Subcutaneous abdominal adipose tissue (tissue), 5 donors: Measurements from ENCODE around the gene ITCH.
"Not testable (repeated sequence)": the region's sequence is repeated elsewhere in the genome, so short reads cannot be mapped to it uniquely, and the experiment has no call there.

Experiments used
- H3K27ac ChIP-seq: one replicate; pipeline ENCODE4 v1.7.0; 2013; ENCODE audit warnings: low read depth, mild to moderate bottlenecking, inconsistent platforms, low read length, moderate library complexity
- H3K27me3 ChIP-seq, 5 donors: one replicate each; pipeline ENCODE4 v1.7.0; 2013; ENCODE audit warnings: low read length in 5 of 5, inconsistent platforms in 1 of 5; ENCODE audit not compliant: control insufficient read depth in 5 of 5, insufficient read depth in 4 of 5
- H3K36me3 ChIP-seq, 5 donors: one replicate each; pipeline ENCODE4 v1.7.0; 2013; ENCODE audit warnings: low read length in 5 of 5; ENCODE audit not compliant: control insufficient read depth in 5 of 5, insufficient read depth in 5 of 5
- H3K4me1 ChIP-seq, 5 donors: one replicate each; pipeline ENCODE4 v1.7.0; 2013; ENCODE audit warnings: low read length in 5 of 5, mild to moderate bottlenecking in 3 of 5, moderate library complexity in 1 of 5; ENCODE audit not compliant: control insufficient read depth in 5 of 5, insufficient read depth in 5 of 5
- H3K4me3 ChIP-seq, 5 donors: one replicate each; pipeline ENCODE4 v1.7.0; 2013; ENCODE audit warnings: low read length in 5 of 5, low read depth in 1 of 5
- H3K9ac ChIP-seq, 5 donors: one replicate each; pipeline ENCODE4 v1.7.0; 2013; ENCODE audit warnings: low read length in 5 of 5, mild to moderate bottlenecking in 4 of 5, moderate library complexity in 3 of 5
- H3K9me3 ChIP-seq, 5 donors: one replicate each; pipeline ENCODE4 v1.7.0; 2013; ENCODE audit warnings: low read length in 5 of 5; ENCODE audit not compliant: control insufficient read depth in 5 of 5
- donor health status: healthy.
- donor health status: healthy.
- donor health status: healthy.
- donor health status: healthy.
- donor health status: healthy.

ITCH gene

DNA sequence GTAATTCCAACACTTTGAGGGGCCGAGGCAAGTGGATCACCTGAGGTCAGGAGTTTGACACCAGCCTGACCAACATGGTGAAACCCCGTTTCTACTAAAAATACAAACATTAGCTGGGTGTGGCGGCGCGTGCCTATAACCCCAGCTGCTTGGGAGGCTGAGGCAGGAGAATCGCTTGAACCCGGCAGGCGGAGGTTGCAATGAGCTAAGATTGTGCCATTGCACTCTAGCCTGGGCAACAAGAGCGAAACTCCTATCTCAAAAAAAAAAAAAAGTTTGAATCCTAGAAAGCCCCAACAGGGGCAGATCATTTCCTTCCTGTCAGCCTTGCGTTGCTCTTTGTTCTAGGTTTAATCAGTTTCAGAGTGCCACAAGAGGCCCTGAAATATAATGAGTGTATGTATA, 42.2 kb downstream of the ITCH start:
- H3K27ac ChIP-seq, H3K9ac ChIP-seq, H3K9me3 ChIP-seq, H3K27me3 ChIP-seq, H3K4me3 ChIP-seq: not testable (repeated sequence)
- Histone ChIP-seq H3K4me1 (peaks cover 0 to 19% (median 17%) of the 10 kb centered on the region in 5 donors), H3K36me3 (peaks cover 1 to 20% (median 8%) of the 10 kb centered on the region in 5 donors)

DNA sequence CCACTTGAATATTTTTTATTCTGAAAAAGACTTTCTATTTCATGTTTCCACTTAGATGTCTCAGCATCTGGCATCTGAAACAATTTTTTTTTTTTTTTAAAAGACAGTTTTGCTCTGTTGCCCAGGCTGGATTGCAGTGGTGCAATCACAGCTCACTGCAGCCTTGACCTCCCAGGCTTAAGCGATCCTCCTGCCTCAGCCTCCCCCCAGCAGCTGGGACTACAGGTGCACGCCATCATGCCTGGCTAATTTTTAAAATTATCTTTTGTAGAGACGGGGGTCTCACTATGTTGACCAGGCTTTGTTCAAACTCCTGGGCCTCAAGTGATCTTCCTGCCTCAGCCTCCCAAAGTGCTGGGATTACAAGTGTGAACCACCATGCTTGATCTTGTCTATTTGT, 42.9 kb downstream of the ITCH start:
- H3K27ac ChIP-seq, H3K27me3 ChIP-seq, H3K9ac ChIP-seq, H3K9me3 ChIP-seq, H3K4me3 ChIP-seq: not testable (repeated sequence)
- Histone ChIP-seq H3K36me3 (peaks cover 0 to 23% (median 9%) of the 10 kb centered on the region in 5 donors), H3K4me1 (peaks cover 0 to 19% (median 17%) of the 10 kb centered on the region in 5 donors)

DNA sequence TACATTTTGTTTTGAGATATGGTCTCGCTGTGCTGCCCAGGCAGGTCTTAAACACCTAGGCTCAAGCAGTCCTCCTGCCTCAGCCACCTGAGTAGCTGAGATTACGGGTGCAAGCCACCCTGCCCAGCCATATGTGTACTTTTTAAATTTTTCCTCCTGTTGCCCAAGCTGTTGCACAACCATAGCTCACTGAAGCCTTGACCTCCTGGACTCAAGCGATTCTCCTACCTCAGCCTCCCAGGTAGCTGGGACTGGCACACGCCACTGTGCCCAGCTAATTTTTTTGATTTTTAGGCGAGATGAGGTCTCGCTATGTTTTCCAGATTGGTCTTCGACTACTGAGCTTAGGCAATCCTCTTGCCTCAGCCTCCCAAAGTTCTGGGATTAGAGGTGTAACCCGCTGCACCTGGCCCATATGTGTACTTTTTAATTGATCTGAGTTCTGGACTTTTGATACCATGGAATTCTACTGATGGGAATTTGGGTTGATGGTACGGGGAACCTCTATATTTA, 44.9 kb downstream of the ITCH start:
- Histone ChIP-seq H3K27ac (no peak overlapping the region), H3K9ac (no peak overlapping the region), H3K4me1 (peaks cover 0 to 9% (median 5%) of the 10 kb centered on the region in 5 donors), H3K36me3 (peaks cover 0 to 33% (median 16%) of the 10 kb centered on the region in 5 donors), H3K4me3 (no peak overlapping the region), H3K9me3 (no peaks in the 10 kb centered on the region), H3K27me3 (no peaks in the 10 kb centered on the region)

DNA sequence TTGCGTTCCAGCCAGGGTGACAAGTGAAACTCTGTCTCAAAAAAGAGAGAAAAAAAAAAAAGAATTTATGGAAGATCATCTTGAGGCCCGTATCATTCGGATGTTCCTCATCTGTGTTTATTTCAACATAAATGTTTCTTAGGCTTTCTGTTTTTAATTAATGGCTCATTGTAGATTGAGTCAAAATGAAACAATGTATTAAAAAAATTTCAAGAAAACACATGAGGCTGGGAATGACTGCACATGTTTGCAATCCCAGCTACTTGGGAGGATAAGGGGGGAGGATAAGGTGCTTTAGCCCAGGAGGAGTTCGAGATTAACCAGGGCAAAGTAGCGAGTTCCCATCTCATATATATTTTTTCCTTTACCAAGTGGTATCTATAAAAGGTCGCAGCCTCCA, 47.3 kb downstream of the ITCH start:
- H3K27ac ChIP-seq = no peak overlapping the region
- peaks cover 0 to 6% (median 4%) of the 10 kb centered on the region in 5 donors for H3K4me1 ChIP-seq
- no peaks in the 10 kb centered on the region for H3K9me3 ChIP-seq
- H3K9ac ChIP-seq = no peak overlapping the region
- H3K36me3 ChIP-seq = peaks cover 9 to 53% (median 33%) of the 10 kb centered on the region in 5 donors
- H3K4me3 ChIP-seq = no peak overlapping the region
- H3K27me3 ChIP-seq = no peaks in the 10 kb centered on the region

DNA sequence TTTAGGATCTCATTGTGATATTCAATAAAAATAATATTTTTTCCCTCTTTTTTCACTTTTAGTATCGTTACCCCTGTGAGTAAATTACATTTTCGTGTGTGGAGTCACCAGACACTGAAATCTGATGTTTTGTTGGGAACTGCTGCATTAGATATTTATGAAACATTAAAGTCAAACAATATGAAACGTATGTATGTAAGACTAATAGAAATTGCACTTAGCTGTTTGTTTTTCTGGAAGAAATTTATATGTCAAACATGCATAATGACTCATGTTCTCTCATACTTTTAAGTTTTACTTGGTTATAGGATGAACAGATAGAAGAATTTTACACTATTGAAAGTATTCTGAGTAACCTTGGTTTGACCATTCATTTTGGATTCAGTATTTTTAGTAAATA, 49.4 kb downstream of the ITCH start:
- Histone ChIP-seq H3K27me3 (no peaks in the 10 kb centered on the region), H3K27ac (no peak overlapping the region)

DNA sequence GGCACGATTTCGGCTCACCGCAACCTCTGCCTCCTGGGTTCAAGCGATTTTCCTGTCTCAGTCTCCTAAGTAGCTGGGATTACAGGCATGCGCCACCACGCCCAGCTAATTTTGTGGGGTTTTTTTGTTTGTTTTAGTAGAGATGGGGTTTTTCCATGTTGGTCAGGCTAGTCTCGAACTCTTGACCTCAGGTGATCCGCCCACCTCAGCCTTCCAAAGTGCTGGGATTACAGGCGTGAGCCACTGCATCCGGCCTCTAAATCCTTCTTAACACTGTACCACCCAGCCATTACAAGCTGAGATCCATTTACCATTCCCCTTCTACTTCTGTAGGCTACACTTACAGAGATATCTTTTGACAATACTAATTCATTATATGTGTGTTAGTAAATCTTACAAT, 51.5 kb downstream of the ITCH start:
- not testable (repeated sequence) for H3K27me3 ChIP-seq, H3K4me1 ChIP-seq, H3K9me3 ChIP-seq, H3K9ac ChIP-seq, H3K4me3 ChIP-seq
- H3K36me3 ChIP-seq = peaks cover 12 to 54% (median 34%) of the 10 kb centered on the region in 5 donors
- peak overlapping the region; percentile 11 for H3K27ac ChIP-seq

More for the DNA sequence above, 49.4 kb downstream of the ITCH start:
- Histone ChIP-seq H3K36me3 (peaks cover 9 to 60% (median 42%) of the 10 kb centered on the region in 5 donors), H3K9me3 (no peaks in the 10 kb centered on the region), H3K4me1 (peaks cover 0 to 5% (median 3%) of the 10 kb centered on the region in 5 donors), H3K9ac (no peak overlapping the region), H3K4me3 (no peak overlapping the region)

DNA sequence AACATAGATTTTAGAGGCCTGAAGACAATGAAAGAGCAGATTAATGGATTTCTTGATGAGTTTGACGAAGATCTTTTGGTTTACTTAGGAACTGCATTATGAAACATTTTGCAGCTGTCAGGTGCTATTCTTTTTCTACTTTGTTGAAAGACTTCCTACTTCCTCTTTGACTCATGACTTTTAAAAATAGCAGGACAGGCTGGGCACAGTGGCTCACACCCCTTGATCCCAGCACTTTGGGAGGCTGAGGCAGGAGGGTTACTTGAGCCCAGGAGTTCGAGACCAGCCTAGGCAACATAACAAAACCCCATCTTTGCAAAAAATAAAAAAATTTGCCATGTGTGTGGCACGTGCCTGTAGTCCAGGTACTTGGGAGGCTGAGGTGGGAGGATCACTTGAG, 52.0 kb downstream of the ITCH start:
- Histone ChIP-seq H3K9me3 (no peaks in the 10 kb centered on the region), H3K27me3 (no peaks in the 10 kb centered on the region), H3K36me3 (peaks cover 12 to 50% (median 31%) of the 10 kb centered on the region in 5 donors), H3K4me1 (peaks cover 0 to 5% (median 3%) of the 10 kb centered on the region in 5 donors), H3K27ac (peak overlapping the region; percentile 11), H3K9ac (no peak overlapping the region), H3K4me3 (no peak overlapping the region)

DNA sequence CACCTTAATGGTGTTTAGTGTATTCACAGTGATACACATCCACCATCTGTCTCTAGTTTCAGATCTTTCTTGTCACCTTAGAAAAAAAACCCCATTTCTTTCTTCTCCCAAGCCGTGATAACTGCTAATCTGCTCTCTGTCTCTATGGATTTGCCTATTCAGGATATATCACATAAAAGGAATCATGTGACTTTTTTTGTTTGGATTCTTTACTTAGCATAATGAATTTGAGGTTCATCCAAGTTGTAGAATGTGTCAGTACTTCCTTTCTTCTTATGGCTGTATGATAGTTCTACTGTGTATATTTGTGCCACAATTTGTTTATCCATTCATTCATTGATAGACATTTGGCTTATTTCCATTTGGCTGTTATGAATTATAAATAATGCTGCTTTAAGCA, 57.1 kb downstream of the ITCH start:
- peaks cover 20 to 50% (median 33%) of the 10 kb centered on the region in 5 donors for H3K36me3 ChIP-seq
- no peak overlapping the region for H3K4me3 ChIP-seq
- no peaks in the 10 kb centered on the region for H3K9me3 ChIP-seq
- H3K27ac ChIP-seq = no peak overlapping the region
- no peak overlapping the region for H3K9ac ChIP-seq
- H3K27me3 ChIP-seq = no peaks in the 10 kb centered on the region
- peaks cover 0 to 5% (median 0%) of the 10 kb centered on the region in 5 donors for H3K4me1 ChIP-seq

DNA sequence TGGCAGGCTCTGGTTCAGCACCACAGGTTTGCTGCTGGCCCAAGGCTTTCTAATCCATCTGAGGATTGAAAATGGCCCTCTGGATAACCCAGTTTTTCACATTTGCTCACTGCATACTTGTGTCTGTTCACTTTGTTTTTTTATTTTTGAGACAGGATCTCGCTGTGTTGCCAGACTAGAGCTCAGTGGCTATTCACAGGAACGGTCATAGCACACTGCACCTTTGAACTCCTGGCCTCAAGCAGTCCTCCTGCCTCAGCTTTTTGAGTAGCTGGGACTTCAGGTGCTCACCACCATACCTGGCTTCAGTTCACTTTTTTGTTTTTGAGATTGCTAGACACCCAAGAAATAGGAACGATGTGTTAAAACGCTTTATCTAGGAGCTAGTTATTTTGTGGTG, 57.9 kb downstream of the ITCH start:
- no peaks in the 10 kb centered on the region for H3K27me3 ChIP-seq
- peaks cover 23 to 51% (median 39%) of the 10 kb centered on the region in 5 donors for H3K36me3 ChIP-seq
- no peak overlapping the region for H3K27ac ChIP-seq
- no peaks in the 10 kb centered on the region for H3K9me3 ChIP-seq
- H3K4me1 ChIP-seq = peaks cover 0 to 5% (median 0%) of the 10 kb centered on the region in 5 donors
- no peak overlapping the region for H3K4me3 ChIP-seq
- H3K9ac ChIP-seq = no peak overlapping the region

DNA sequence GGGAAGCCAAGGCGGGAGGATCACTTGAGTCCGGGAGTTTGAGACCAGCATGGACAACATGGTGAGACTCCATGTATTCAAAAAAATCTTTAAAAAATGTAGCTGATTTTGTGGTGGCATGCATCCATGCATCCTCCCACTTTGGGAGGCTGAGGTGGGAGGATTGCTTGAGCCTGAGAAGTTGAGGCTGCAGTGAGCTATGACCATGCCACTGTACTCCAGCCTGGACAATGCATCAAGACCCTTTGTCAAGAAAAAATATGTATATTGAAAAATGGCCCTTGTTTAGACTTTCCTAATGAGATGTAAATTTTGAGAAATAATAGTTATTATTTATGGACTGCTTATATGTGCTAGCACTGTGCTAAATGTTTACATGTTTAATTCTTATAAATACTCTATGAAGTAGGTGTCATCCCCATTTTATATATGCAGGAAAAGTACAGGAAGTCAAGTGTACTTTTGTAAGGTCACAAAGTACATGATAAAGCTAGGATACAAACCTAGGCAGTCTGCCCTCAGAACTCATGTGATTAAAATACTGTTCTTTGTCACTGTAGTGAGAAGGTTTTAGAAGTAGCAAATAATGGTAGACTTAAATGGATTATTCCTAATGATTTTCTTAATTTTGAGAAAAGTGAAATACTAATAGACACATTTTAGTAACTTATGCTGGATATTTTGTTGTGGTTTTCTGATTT, 58.8 kb downstream of the ITCH start:
- Histone ChIP-seq H3K9ac (no peak overlapping the region), H3K4me3 (no peak overlapping the region), H3K27ac (no peak overlapping the region), H3K27me3 (no peaks in the 10 kb centered on the region), H3K4me1 (peaks cover 0 to 5% (median 0%) of the 10 kb centered on the region in 5 donors), H3K36me3 (peaks cover 25 to 54% (median 43%) of the 10 kb centered on the region in 5 donors), H3K9me3 (no peaks in the 10 kb centered on the region)
